Ureter (tissue), 1 donor: ENCODE data around the gene SPTBN4. TPM values are rescaled to one million over a fixed set of nuclear protein-coding genes. Genes with fewer than 3 reads are reported as not detected.
"Not testable (repeated sequence)": the region's sequence is repeated elsewhere in the genome, so short reads cannot be mapped to it uniquely, and the experiment has no call there.

Source experiments
- DNase-seq: peaks from one replicate; pipeline ENCODE4 v3.0.0-alpha.2; 2020; ENCODE audit warnings: low spot score
- total RNA-seq: library from RNA; stranded (reverse); gene quantifications from one replicate; pipeline ENCODE4 v1.2.4, GENCODE V29; 2023
- donor health status: DM: yes; HTN: yes; CAD: no.

Gene SPTBN4
- total RNA-seq, 1 donor from 2014 or later: 2.6 TPM

GRCh38 chr19:40528533-40529092, 61.8 kb downstream of the SPTBN4 start:
- no peak for DNase-seq

- DNase-seq: peak; percentile 86
These were observed 62.5 kb downstream of the SPTBN4 start for GRCh38 chr19:40529093-40529954.

GRCh38 chr19:40530091-40530901, 63.5 kb downstream of the SPTBN4 start:
- no peak for DNase-seq

GRCh38 chr19:40533508-40533907, 66.7 kb downstream of the SPTBN4 start:
- no peak for DNase-seq

- DNase-seq: no peak
These were observed 67.3 kb downstream of the SPTBN4 start for GRCh38 chr19:40534148-40534547.

- DNase-seq: no peak
These were observed 72.3 kb downstream of the SPTBN4 start for GRCh38 chr19:40539070-40539469.

- peak; percentile 70 for DNase-seq
These were observed 75.5 kb downstream of the SPTBN4 start for GRCh38 chr19:40542202-40542859.

GRCh38 chr19:40543029-40543597, 76.3 kb downstream of the SPTBN4 start:
- DNase-seq: no peak

- not testable (repeated sequence) for DNase-seq
These were observed 79.5 kb downstream of the SPTBN4 start for GRCh38 chr19:40546153-40546841.

- not testable (repeated sequence) for DNase-seq
These were observed 80.4 kb downstream of the SPTBN4 start for GRCh38 chr19:40547190-40547589.

- no peak for DNase-seq
These were observed 81.0 kb downstream of the SPTBN4 start for GRCh38 chr19:40547836-40548235.

GRCh38 chr19:40549007-40549708, 82.4 kb downstream of the SPTBN4 start:
- DNase-seq: no peak

GRCh38 chr19:40550951-40551350, 84.2 kb downstream of the SPTBN4 start:
- DNase-seq: no peak

GRCh38 chr19:40552848-40553247, 86.0 kb downstream of the SPTBN4 start:
- DNase-seq: no peak

GRCh38 chr19:40553885-40554857, 87.4 kb downstream of the SPTBN4 start:
- DNase-seq: no peak

GRCh38 chr19:40555978-40556689, 89.3 kb downstream of the SPTBN4 start:
- DNase-seq: no peak

GRCh38 chr19:40556953-40557530, 90.2 kb downstream of the SPTBN4 start:
- no peak for DNase-seq

- DNase-seq: no peak
These were observed 92.6 kb downstream of the SPTBN4 start for GRCh38 chr19:40559394-40559793.
